Heart left ventricle (tissue), 13 donors: ENCODE data around the gene FNTB.

ENCODE experiments used
- POLR2A ChIP-seq, 2 donors: fragments of 450-650 bp; IDR thresholded peaks; one replicate each; pipeline ENCODE4 v1.6.1; 2017; ENCODE audit warnings: antibody characterized with exemption in 2 of 2, mild to moderate bottlenecking in 2 of 2, moderate library complexity in 2 of 2
- TF ChIP-seq, protein P1 (sequence below), 12 donors: fragments of 200-600 bp; sonication (generic) in 4 of 12; IDR thresholded peaks; one replicate each; pipeline versions ENCODE4 v1.5.0 to v1.8.0; 2018 to 2022; ENCODE audit warnings: antibody characterized with exemption in 12 of 12, mild to moderate bottlenecking in 5 of 12
- donor health status: ischemic (EF 13 %, LVEDD 7.1; RV severe dilation, severe dysfunction).
- donor health status: DM: no; HTN: yes; CAD: no.
- donor health status: DM: no; HTN: no; CAD: no.
- donor health status: ischemic (EF 25% LVEDD 6.9; RV normal size, moderate dysfunction).
- donor health status: ischemic (EF 25% LVEDD 5.7; RV mildly dilated, moderate dysfunction).
- donor health status: ischemic (EF 35%, LVEDD 5.7; RV mildly dilated, moderate dysfunction).
- donor health status: nonischemic (EF 11% LVEDD 7.7; RV severe dilation, severe dysfunction).
- donor health status: DM: yes; HTN: yes; CAD: no.
- donor health status: PGD.
- donor health status: ischemic (EF 29% LVEDD 5.4; RV normal size, mild dysfunction).
- donor health status: nonischemic (EF 23%, LVEDD 6.1; RV moderate dilation, normal function).

DNA sequence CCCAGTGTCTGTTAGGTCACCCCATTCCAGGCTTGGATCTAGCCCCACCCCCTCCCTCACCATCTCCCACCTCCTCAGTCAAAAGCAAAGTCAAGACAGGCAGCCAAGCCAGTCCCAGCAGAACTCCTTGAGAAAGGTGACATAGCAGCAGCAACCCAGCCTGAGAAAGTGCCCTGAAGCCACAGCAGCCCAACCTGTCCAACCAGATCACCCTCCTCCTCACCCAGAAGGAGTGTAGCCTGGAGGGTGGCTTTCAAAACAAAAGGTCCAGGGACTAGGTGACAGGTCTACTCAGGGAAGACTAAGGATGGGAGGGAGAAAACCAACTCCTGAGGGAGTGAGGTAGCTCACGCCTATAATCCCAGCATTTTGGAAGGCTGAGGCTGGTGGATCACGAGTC lies 19.7 kb upstream of the FNTB start:
- TF ChIP-seq, protein P1, sequence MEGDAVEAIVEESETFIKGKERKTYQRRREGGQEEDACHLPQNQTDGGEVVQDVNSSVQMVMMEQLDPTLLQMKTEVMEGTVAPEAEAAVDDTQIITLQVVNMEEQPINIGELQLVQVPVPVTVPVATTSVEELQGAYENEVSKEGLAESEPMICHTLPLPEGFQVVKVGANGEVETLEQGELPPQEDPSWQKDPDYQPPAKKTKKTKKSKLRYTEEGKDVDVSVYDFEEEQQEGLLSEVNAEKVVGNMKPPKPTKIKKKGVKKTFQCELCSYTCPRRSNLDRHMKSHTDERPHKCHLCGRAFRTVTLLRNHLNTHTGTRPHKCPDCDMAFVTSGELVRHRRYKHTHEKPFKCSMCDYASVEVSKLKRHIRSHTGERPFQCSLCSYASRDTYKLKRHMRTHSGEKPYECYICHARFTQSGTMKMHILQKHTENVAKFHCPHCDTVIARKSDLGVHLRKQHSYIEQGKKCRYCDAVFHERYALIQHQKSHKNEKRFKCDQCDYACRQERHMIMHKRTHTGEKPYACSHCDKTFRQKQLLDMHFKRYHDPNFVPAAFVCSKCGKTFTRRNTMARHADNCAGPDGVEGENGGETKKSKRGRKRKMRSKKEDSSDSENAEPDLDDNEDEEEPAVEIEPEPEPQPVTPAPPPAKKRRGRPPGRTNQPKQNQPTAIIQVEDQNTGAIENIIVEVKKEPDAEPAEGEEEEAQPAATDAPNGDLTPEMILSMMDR (IDR thresholded peaks at IDR 0.05): no peak
- no peak for TF ChIP-seq POLR2A (IDR thresholded peaks at IDR 0.05)
